Measurements from ENCODE around the gene DAPK1. TPM values are rescaled to one million over a fixed set of nuclear protein-coding genes. Genes with fewer than 3 reads are reported as not detected.

DAPK1 gene
- total RNA-seq, 1 donor from 2014 or later = 29.5 TPM

- H3K36me3 ChIP-seq = no peaks in the 10 kb centered on the region
- H3K4me3 ChIP-seq = no peak overlapping the region
- no peaks in the 10 kb centered on the region for H3K9me3 ChIP-seq (ENCODE audit: low read depth)
- H3F3A ChIP-seq (ENCODE audit: low read depth) = peaks cover 3% of the 10 kb centered on the region
- TF ChIP-seq EZH2 (IDR thresholded peaks at IDR 0.05) = no peak
- no peak for TF ChIP-seq EZH2phosphoT487 (IDR thresholded peaks at IDR 0.05)
- TF ChIP-seq CTCF (IDR thresholded peaks at IDR 0.05) = no peak
- H3K4me1 Mint-ChIP-seq = peaks cover 27% of the 10 kb centered on the region
- H3K27ac ChIP-seq = no peak overlapping the region
- H4K20me1 ChIP-seq (ENCODE audit: low read depth) = peaks cover 10% of the 10 kb centered on the region
- H3K9ac ChIP-seq = no peak overlapping the region
- H3K27ac Mint-ChIP-seq = peak overlapping the region; percentile 50
- no peaks in the 10 kb centered on the region for H3K27me3 ChIP-seq
- no peak overlapping the region for H2AFZ ChIP-seq (replicated peaks)
- H3K36me3 Mint-ChIP-seq = peaks cover 23% of the 10 kb centered on the region
- H3K4me2 ChIP-seq = no peak overlapping the region
- H3K79me2 ChIP-seq (ENCODE audit: low read depth) = peaks cover 38% of the 10 kb centered on the region
- H3K9me3 Mint-ChIP-seq = peaks cover 3% of the 10 kb centered on the region
- H3K4me1 ChIP-seq = peaks cover 21% of the 10 kb centered on the region
- DNase-seq (ENCODE audit: low spot score) = no peak
- H3K4me3 Mint-ChIP-seq = no peak overlapping the region
- peaks cover 2% of the 10 kb centered on the region for H3K27me3 Mint-ChIP-seq (ENCODE audit: insufficient read depth, low read depth)
These were observed 18.0 kb downstream of the DAPK1 start for GRCh38 chr9:87515588-87516221.

- H4K20me1 ChIP-seq (ENCODE audit: low read depth) = peaks cover 14% of the 10 kb centered on the region
- H3K4me1 ChIP-seq = peaks cover 21% of the 10 kb centered on the region
These were observed 18.7 kb downstream of the DAPK1 start for GRCh38 chr9:87516222-87516925.

GRCh38 chr9:87516926-87517290, 19.2 kb downstream of the DAPK1 start:
- H3K36me3 Mint-ChIP-seq = peaks cover 25% of the 10 kb centered on the region
- peaks cover 27% of the 10 kb centered on the region for H3K4me1 Mint-ChIP-seq
- Histone ChIP-seq H3K9me3 (ENCODE audit: low read depth) (no peaks in the 10 kb centered on the region), H4K20me1 (ENCODE audit: low read depth) (peaks cover 14% of the 10 kb centered on the region), H3K27me3 (no peaks in the 10 kb centered on the region), H3K9ac (no peak overlapping the region), H3K27ac (no peak overlapping the region), H3F3A (ENCODE audit: low read depth) (peaks cover 3% of the 10 kb centered on the region), H2AFZ (replicated peaks) (no peak overlapping the region), H3K36me3 (no peaks in the 10 kb centered on the region), H3K4me2 (no peak overlapping the region), H3K79me2 (ENCODE audit: low read depth) (peaks cover 48% of the 10 kb centered on the region), H3K4me3 (no peak overlapping the region), H3K4me1 (peaks cover 21% of the 10 kb centered on the region)
- H3K9me3 Mint-ChIP-seq = peaks cover 7% of the 10 kb centered on the region
- H3K27me3 Mint-ChIP-seq (ENCODE audit: insufficient read depth, low read depth) = peaks cover 2% of the 10 kb centered on the region
- no peak overlapping the region for H3K27ac Mint-ChIP-seq
- no peak for DNase-seq (ENCODE audit: low spot score)
- TF ChIP-seq CTCF (IDR thresholded peaks at IDR 0.05) (no peak), EZH2 (IDR thresholded peaks at IDR 0.05) (no peak), EZH2phosphoT487 (IDR thresholded peaks at IDR 0.05) (no peak)
- no peak overlapping the region for H3K4me3 Mint-ChIP-seq

More at GRCh38 chr9:87516222-87516925, 18.7 kb downstream of the DAPK1 start:
- Histone ChIP-seq H3K4me2 (no peak overlapping the region), H3K36me3 (no peaks in the 10 kb centered on the region), H3K9ac (no peak overlapping the region), H3K79me2 (ENCODE audit: low read depth) (peaks cover 43% of the 10 kb centered on the region), H2AFZ (replicated peaks) (no peak overlapping the region), H3K9me3 (ENCODE audit: low read depth) (no peaks in the 10 kb centered on the region), H3K27ac (no peak overlapping the region), H3K27me3 (no peaks in the 10 kb centered on the region), H3F3A (ENCODE audit: low read depth) (peaks cover 3% of the 10 kb centered on the region), H3K4me3 (no peak overlapping the region)
- H3K27me3 Mint-ChIP-seq (ENCODE audit: insufficient read depth, low read depth) = peaks cover 2% of the 10 kb centered on the region
- H3K36me3 Mint-ChIP-seq = peaks cover 23% of the 10 kb centered on the region
- no peak for DNase-seq (ENCODE audit: low spot score)
- no peak for TF ChIP-seq CTCF (IDR thresholded peaks at IDR 0.05)
- no peak for TF ChIP-seq EZH2phosphoT487 (IDR thresholded peaks at IDR 0.05)
- TF ChIP-seq EZH2 (IDR thresholded peaks at IDR 0.05) = no peak
- H3K4me3 Mint-ChIP-seq = no peak overlapping the region
- H3K4me1 Mint-ChIP-seq = peaks cover 27% of the 10 kb centered on the region
- no peak overlapping the region for H3K27ac Mint-ChIP-seq
- peaks cover 7% of the 10 kb centered on the region for H3K9me3 Mint-ChIP-seq

Data from neural progenitor cell (in vitro differentiated cells).